Vagina (tissue), 2 donors: ENCODE results near the gene LTB4R2.

ENCODE experiments used
- CTCF ChIP-seq, 3 experiments: fragments of 450-650 bp in 2 of 3; fragments of 200-600 bp in 1 of 3; sonication (generic) in 1 of 3; IDR thresholded peaks; one replicate each; pipeline ENCODE4 v1.5.1; 2017 to 2019; ENCODE audit warnings: antibody characterized with exemption in 3 of 3, mild to moderate bottlenecking in 2 of 3, moderate library complexity in 2 of 3
- POLR2A ChIP-seq, 2 donors: fragments of 450-650 bp; IDR thresholded peaks; one replicate each; pipeline ENCODE4 v1.6.1; 2017; ENCODE audit warnings: antibody characterized with exemption in 2 of 2, mild to moderate bottlenecking in 2 of 2, moderate library complexity in 2 of 2
- POLR2AphosphoS5 ChIP-seq, 2 donors: sonication (generic); formaldehyde crosslinking; IDR thresholded peaks; one replicate each; pipeline ENCODE4 v1.9.0; 2017; ENCODE audit warnings: antibody characterized with exemption in 2 of 2, mild to moderate bottlenecking in 2 of 2, low read depth in 1 of 2; ENCODE audit not compliant: insufficient read depth in 1 of 2

- TF ChIP-seq CTCF (IDR thresholded peaks at IDR 0.05) (no peak), POLR2A (IDR thresholded peaks at IDR 0.05) (peak in 1 of 2 donors; percentile 41), POLR2AphosphoS5 (IDR thresholded peaks at IDR 0.05; ENCODE audit: insufficient read depth in 1 of 2, low read depth in 1 of 2) (peak; percentile 90 to 92)
Observed at GRCh38 chr14:24299255-24300191, 10.4 kb upstream of the LTB4R2 start, which contains the start of the genes DHRS1 and NOP9.
